ENCODE measurements around the gene RAD51B. TPM values are rescaled to one million over a fixed set of nuclear protein-coding genes. Genes with fewer than 3 reads are reported as not detected.
A peak's percentile ranks its signal among the peaks of the same experiment; 100 is the strongest.

The RAD51B gene
- total and polyA plus RNA-seq, 9 of the 15 experiments (the other 6 are each of a cell fraction or from before 2014, with no cell fraction given) = 8.5 to 17.3 (median 11.3) TPM

DNA sequence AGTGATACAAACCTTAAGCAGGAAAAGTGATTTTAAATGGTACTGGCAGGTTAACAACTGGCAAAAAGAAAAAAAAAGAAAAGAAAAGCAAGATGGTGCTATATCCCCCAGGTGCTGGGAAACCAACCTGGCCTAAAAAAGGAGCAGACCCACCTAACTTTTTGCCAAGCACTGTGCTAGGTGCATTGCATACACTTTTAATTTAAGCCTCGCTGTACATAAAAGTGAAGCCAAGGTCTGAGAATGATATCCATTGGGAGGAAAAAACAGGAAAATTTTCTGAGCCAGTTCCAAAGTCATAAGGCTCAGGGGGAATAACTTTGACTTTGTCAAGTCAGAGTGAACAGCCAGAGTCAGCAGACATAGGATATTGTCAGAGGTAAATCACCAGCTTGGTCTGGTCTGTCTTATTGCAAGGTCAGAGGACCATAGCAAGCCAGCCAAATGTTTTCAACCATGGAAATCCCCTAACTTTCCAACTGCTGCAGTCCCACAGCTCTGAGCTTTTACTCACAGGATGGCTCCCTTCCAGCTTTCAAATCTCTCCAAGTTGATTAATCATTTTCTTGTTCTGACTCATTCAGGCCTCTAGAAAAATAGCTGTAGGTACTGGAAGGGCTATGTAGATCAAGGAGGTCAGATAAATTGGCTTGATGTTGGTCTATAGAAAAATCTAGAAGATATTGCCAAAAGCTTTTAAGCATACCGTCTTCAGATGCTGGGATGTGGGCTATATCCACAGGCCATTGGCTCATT is 412.9 kb downstream of the RAD51B start (continued):
- TF ChIP-seq, protein P1, sequence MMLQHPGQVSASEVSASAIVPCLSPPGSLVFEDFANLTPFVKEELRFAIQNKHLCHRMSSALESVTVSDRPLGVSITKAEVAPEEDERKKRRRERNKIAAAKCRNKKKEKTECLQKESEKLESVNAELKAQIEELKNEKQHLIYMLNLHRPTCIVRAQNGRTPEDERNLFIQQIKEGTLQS (IDR thresholded peaks at IDR 0.05) = peak; percentile 28; the same call in 1 of the 2 replicates
- TF ChIP-seq, protein P1 (CRISPR knock-in tag; conservative IDR thresholded peaks at IDR 0.05) = no peak
- TF ChIP-seq, protein P2, sequence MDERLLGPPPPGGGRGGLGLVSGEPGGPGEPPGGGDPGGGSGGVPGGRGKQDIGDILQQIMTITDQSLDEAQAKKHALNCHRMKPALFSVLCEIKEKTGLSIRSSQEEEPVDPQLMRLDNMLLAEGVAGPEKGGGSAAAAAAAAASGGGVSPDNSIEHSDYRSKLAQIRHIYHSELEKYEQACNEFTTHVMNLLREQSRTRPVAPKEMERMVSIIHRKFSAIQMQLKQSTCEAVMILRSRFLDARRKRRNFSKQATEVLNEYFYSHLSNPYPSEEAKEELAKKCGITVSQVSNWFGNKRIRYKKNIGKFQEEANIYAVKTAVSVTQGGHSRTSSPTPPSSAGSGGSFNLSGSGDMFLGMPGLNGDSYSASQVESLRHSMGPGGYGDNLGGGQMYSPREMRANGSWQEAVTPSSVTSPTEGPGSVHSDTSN (CRISPR knock-in tag; IDR thresholded peaks at IDR 0.05; ENCODE audit: low read depth) = no peak
- TF ChIP-seq, protein P2 (tag; conservative IDR thresholded peaks at IDR 0.05; ENCODE audit: low read depth) = peak; percentile 80
- peak; percentile 85 for TF ChIP-seq MEIS2 (IDR thresholded peaks at IDR 0.05; ENCODE audit: partially characterized antibody)
- TF ChIP-seq, protein P3, sequence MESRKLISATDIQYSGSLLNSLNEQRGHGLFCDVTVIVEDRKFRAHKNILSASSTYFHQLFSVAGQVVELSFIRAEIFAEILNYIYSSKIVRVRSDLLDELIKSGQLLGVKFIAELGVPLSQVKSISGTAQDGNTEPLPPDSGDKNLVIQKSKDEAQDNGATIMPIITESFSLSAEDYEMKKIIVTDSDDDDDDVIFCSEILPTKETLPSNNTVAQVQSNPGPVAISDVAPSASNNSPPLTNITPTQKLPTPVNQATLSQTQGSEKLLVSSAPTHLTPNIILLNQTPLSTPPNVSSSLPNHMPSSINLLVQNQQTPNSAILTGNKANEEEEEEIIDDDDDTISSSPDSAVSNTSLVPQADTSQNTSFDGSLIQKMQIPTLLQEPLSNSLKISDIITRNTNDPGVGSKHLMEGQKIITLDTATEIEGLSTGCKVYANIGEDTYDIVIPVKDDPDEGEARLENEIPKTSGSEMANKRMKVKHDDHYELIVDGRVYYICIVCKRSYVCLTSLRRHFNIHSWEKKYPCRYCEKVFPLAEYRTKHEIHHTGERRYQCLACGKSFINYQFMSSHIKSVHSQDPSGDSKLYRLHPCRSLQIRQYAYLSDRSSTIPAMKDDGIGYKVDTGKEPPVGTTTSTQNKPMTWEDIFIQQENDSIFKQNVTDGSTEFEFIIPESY (CRISPR knock-in tag; IDR thresholded peaks at IDR 0.05) = no peak
- TF ChIP-seq FOSL1 (tag; conservative IDR thresholded peaks at IDR 0.05) = peak; percentile 80
- peak in 1 of 2 experiments; percentile 57; a peak in 1 of 4 replicates for TF ChIP-seq ARNT (IDR thresholded peaks at IDR 0.05)
- no peak for TF ChIP-seq SMAD2 (IDR thresholded peaks at IDR 0.05; ENCODE audit: low read depth, low read length)
- TF ChIP-seq, protein P4, sequence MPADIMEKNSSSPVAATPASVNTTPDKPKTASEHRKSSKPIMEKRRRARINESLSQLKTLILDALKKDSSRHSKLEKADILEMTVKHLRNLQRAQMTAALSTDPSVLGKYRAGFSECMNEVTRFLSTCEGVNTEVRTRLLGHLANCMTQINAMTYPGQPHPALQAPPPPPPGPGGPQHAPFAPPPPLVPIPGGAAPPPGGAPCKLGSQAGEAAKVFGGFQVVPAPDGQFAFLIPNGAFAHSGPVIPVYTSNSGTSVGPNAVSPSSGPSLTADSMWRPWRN (IDR thresholded peaks at IDR 0.05; ENCODE audit: low read depth) = no peak
- TF ChIP-seq JUND (IDR thresholded peaks at IDR 0.05; ENCODE audit: borderline replicate concordance, low read depth, low read length) = peak; percentile 55; the same call in 1 of the 2 replicates
- peak; percentile 39; the same call in 1 of the 3 replicates for TF ChIP-seq JUND (tag; IDR thresholded peaks at IDR 0.05; ENCODE audit: borderline replicate concordance, low read depth, low read length)
- no peak for TF ChIP-seq ZNF431 (CRISPR knock-in tag; IDR thresholded peaks at IDR 0.05)
- 0 out of 2 replicates have a peak, but pooled peaks have one; percentile 29 for TF ChIP-seq JUN (IDR thresholded peaks at IDR 0.05; ENCODE audit: borderline replicate concordance, low read depth, low read length)
- no peak for TF ChIP-seq JUN (CRISPR knock-in tag; IDR thresholded peaks at IDR 0.05; ENCODE audit: borderline replicate concordance)
- no peak for TF ChIP-seq BRF1 (IDR thresholded peaks at IDR 0.05; ENCODE audit: borderline replicate concordance, extremely low read depth, insufficient read length)
- TF ChIP-seq NFIC (IDR thresholded peaks at IDR 0.05) = peak; percentile 36; the same call in 1 of the 2 replicates
- no peak for TF ChIP-seq TOE1 (IDR thresholded peaks at IDR 0.05; ENCODE audit: borderline replicate concordance)
- no peak for TF ChIP-seq TOE1 (CRISPR knock-in tag; IDR thresholded peaks at IDR 0.05; ENCODE audit: borderline replicate concordance, low read depth)

All from K562 (cell line).